NCI-H69 (cell line): ENCODE data around the gene CDH4.

Source experiments
- DNase-seq: peaks from one replicate; lab custom pipeline; 2025; lab: John Stamatoyannopoulos, UW

The CDH4 gene

DNA sequence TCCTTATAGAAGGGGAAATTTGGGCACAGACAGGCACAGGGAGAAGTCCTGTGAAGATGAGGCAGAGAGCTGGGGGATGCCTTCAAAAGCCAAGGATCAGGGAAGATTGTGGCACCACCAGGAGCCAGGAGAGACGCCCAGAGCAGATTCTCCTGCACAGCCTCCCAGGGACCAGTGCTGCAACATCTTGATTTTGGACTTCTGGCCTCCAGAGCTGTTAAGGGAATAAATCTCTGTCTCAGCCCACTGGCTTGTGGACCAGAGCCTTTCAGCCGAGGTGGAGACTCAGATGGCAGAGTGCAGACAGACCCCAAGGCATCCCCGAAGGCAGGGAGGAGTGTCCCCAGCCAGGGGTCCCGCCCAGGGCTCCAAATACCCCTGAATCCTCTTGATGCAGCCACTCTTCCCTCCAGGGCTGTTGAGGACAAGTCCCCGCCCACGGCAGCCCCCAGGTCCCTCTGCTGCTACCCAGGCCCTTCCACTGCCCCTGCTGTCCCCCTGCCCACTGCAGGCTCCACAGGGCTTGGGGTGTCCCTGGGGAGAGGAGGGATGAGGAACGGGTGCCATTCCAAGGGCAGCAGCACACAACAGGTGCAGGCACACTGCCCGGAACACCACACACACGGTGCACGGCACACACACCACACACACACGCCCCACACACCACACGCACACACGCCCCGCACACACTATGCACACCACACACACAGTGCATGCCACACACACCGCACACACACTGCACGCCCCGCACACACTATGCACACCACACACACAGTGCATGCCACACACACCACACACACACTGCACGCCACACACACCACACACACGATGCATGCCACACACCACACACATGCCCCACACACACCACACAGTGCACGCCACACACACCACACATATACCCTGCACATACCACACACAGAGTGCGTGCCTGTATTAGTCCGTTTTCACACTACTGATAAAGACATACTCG is 502.2 kb downstream of the CDH4 start:
- DNase-seq: no peak

DNA sequence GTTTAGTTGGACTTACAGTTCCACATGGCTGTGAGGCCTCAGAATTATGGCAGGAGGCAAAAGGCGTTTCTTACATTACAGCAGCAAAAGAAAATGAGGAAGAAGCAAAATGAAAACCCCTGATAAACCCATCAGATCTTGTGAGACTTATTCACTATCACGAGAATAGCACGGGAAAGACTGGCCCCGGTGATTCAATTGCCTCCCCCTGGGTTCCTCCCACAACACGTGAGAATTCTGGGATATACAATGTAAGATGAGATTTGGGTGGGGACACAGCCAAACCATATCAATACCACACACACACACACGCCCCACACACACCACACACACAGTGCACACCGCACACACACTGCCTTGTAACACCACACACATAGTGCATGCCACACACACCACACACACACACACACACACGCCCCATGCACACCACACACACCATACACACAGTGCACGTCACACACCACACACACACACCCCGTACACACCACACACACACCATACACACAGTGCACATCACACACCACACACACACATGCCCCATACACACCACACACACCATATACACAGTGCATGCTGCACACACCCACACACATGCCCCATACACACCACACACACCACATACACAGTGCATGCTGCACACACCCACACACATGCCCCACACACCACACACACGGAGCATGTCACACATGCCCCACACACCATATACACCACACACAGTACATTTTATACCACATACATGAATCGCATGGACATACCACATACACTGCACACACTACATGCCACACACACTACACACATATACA is 503.1 kb downstream of the CDH4 start:
- no peak for DNase-seq

DNA sequence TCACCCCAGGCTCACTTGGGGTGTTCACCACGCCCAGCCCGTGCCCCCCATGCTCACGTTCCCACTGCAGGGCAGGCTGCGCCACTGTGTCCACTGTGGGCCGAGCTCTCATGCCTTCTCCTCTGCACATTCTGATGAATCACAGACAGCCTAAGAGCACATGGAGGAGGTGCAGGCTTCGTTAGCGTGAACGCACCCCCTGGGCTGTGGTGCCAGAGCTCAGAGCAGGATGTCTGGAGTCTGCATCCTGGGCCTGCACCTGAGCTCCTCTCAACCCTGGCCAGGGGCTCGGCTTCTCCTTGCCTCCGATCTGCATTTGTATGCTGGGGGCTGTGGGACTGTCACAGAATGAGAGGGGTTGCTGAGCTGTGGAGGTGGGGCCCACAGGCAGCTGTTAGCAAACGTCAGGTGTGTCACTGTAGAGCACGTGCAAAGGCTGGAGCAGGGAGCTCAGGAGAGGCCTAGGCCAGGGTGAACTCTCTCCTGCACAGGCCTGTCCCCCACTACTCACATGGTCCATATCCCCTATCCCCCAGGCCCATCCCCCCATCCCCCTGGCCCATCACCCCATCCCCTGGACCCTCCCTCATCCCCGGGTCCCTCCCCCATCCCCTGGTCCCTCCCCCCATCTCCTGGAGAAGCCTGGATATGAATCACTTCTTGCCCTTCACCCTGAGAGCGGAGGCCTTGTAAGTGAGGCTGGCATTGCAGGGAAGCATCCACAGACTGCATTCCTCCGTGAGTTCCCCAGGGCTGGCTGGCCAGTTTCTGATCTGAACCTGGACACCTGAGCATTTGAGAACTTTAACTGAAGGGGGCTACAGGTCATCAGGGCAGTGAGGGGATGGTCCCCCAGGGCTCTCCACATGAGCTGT is 504.1 kb downstream of the CDH4 start:
- no peak for DNase-seq

DNA sequence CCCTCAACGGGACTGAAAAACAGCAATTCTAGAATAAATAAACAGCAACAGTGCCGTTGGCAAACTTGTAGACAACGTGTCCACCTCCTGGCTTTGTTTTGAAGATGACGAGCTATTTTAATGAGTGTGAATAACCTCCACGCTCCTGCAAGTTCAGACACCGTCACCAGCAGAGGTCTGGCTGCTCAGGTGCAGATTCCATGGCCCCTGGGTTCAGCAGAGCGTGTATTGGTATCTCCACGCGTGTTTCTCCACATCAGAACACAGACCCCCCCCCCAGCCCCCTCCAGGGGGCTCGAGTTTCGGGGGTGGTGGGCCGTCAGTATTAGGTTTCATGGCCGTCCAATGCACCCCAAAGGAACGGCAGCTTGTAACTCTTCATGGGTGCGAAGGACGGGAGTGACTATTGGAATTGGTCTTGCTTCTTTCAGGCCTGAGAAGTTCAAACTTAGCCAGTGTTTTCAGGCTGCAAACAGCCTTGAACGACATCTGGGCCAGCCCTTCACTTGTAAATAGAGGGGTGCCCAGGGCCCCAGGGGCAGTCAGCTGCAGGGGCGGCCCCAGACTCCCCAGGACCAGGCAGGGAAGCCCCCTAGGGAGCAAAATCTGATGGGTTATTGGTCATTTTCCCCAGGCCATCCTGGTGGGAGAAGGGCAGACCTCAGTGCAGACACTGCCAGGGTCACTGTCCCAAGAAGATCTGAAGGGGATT is 505.1 kb downstream of the CDH4 start:
- no peak for DNase-seq

DNA sequence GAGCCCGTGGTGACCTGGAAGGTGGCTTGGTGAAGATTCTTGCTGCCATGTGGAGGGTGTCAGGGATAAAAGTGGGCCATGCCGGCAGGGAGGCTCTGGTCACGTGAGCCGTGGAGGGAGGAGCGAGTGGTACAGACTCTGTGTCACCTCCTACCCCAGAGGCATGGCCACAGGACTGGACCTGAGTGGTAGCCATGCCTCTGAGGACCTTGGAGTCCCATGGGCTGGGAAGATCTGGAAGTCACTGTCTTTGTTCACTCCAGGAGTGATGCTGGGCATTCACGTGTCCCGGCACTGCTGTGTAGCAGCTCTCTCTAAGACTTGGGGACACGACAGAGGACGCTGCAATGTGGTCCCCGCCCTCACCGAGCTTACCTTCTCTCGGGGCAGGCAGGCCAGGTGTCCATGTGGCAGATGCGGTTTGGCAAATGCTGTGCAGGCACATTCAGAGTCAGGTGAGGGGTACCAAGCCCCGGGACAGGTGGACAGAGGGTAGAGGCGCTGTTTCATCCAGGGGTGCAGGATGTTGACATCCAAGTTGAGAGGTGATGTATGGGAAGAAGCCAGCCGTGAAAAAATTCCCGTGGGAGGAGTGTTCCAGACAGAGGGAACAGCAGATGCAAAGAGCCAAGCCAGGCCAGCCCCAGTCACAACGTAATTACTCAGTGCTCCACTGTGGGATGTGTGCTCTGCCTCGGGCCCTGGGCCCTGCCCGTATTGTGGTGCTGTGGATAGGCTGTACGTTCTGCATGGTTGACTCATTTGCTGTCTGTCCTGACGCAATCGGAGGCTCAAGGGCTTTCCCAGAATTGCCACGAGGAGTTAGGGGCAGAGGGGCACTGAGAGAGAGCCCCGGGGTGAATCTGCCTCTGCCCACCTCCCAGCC is 505.9 kb downstream of the CDH4 start:
- DNase-seq: no peak

DNA sequence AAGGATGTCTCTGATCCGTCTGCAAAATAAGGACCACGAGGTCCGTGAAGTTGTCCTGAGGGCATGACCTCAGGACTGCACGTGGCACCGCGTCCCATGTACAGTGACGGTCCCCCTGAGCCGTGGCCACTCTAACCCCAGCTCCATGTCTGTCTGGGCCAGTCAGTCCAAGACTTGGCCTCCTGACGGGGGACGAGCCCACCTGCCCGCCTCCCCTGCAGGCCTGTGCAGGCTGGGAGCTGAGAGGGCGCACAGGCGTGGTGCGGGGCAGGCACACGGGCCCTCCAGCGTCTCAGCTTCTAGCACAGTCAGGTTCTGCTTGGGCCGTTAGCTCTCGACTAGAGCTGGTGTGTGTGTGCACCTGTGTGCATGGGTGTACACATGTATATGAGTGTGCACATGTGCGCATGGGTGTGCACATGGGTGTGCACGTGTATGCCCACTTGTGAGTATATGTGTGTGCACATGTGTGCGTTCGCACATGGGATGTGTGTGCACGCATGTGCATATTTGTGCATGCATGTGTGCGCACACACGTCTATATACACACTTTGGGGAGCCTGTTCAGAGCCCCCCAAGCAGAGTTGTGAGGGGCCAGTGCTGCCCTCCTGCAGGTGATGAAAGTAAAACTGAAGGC is 506.6 kb downstream of the CDH4 start:
- DNase-seq: no peak

DNA sequence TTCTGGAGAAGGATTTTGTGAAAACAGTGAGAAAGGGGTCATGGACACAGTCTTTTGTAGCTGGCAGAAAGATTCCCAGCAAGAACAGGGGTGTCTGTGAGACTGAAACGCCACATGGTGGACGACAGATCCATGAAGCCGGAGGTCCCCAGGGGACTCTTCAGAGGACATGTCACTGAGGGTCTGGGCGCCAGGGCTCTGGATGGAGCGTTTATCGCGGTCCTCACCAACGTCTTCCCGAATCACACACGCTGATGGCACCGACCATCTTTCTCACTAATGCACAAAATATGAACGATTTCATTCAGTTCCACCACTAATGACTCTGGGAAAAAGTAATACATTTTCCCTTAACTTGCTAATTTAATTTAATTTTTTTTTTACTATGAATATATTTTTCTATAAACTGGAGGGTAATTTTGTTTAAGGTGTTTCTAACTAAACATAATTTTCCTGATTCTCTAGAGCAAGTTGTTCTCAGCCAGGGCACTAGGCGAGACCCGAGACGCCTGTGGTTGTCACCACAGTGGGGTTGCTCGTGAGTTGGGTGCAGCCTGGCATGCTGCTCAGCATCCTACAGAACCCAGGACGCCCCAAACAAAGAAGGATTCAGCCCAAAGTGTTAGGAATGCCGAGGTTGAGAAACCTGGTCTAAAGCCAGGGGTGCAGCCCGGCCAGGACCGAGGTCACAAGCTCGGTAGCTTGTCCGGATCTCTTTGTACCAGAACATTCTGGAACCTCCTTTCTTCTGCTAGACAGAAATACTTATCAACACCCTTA is 507.4 kb downstream of the CDH4 start:
- no peak for DNase-seq

DNA sequence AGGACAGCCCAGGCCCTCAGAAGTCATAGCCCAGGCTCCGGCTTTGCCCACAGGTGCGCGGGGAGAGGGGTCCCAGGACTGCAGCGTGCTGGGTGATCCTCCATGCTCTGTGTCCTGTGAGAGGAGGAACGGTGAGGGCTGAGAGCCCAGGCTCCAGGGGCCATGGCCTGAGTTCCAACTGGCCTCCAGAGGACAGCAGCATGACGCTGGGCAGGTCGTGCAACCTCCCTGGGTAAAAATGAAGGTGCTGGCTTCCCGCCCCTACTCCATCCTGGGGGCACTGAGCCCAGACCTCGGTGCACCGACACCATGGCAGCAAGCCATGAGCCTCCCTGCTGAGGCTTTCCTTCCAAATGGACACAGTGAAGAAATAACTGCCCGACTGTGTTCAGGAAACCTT is 508.3 kb downstream of the CDH4 start:
- no peak for DNase-seq

DNA sequence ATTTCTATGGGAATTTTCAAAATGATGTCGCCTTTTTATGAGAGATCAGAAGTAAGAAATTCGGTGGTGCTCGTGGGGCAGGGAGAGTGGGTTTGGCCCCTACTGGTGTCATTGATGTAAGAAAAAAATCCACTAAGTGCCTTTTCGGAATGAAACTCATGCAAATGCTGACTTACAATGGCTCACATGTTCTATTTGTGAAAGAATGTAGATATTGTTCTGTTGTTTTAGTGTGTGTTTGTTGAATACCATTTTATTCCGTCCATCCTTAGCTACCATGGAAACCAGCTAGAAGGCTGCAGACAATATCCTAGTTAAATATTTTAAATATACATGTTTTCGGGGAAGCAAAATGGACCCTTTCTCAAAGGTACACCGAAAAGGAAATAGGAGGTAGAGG is 508.7 kb downstream of the CDH4 start:
- DNase-seq: no peak

DNA sequence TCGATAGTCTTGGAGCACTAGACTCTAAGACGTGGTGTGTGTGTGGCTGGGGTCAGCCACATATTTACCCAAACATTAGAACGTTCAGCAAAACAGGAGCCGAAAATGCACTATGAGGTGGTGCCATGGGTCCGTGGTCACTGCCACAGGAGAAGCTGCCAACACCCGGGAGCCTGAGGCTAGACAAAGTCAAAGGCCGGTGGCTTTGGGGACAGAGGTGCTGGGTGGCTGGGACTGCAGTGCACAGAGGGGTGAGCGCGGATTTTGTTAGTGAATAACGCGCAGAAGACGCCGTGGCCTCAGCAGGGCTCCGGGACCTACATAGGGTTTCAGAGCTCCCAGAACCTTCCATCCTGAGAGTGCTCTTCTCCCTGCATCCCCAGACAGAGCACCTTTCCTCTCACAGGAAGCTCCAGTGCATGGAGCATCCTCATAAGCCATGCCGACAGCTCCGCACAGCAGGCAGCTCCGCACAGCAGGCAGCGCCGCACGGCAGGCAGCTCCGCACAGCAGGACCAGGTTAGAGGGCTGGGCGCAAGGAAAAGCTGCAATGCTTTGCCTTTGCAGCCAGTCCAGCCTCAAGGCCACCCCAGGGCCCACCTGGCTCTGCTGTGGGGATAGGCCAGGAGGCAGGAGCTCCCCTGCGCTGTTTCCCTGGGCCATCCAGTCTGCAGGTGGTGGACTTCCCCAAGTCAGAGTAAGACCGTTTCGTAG is 509.5 kb downstream of the CDH4 start:
- no peak for DNase-seq

DNA sequence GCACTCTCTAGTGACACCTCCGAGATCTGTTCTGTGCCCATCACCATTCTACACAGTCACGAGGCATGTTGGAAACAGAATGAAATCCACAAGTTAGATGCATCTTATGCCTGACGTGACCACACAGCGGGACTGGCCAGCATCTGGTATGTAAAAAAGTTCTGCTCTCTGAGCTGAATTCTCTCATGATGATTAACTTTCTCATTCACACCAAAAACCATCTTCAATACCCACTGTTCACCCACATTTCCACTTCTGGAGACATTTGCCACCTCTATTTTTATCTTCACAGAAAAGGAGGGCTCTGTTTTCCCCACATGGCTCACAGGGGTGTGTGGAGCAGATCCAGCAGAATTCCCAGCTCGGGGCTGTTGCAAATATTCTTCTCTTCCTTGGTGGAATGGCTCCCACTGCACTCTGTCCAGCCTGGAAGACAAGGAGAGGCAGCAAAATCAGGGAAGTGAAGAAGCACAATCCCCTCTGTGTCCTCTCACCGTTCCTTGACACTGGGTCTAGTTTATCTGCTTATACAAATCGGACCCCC is 510.2 kb downstream of the CDH4 start:
- DNase-seq: no peak

DNA sequence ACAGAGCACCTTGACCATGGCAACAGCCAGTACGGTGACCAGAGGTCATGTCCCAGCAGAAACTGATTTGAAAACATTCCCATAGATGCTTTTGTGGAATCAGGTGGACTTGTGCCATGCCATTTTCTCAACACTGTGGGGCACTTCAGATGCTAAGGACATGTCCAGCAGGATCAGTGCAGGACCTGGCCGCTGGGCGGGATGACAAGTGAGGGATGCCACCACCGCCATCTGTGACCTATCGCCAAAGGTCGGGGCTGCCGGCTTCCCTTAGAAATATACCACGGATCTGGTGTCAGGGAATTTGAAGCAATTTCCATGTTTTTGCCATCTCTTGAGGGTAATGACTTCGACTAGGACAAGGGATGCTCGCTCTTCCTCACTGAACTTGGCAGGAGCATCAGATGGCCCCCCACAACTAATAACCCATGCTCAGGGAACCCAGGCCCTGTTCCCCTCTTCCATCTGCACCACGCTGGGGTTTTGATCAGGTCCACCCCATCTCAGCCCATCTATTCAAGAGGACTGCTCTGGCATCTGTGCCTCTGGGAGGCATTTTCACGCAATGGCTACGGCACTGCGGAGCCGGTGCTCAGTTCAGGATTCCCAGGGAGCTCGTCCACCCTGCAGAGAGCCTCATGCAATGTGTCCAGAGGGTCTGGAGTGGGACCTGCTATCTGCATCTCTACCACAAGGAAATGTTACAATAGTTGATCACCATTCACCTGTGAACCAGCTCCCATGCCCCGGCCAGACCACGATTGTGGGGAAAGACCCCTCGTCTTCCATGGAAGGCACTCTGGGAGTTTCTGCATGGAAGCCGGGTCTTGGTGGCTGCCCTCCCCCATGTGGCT is 511.1 kb downstream of the CDH4 start:
- DNase-seq: no peak

DNA sequence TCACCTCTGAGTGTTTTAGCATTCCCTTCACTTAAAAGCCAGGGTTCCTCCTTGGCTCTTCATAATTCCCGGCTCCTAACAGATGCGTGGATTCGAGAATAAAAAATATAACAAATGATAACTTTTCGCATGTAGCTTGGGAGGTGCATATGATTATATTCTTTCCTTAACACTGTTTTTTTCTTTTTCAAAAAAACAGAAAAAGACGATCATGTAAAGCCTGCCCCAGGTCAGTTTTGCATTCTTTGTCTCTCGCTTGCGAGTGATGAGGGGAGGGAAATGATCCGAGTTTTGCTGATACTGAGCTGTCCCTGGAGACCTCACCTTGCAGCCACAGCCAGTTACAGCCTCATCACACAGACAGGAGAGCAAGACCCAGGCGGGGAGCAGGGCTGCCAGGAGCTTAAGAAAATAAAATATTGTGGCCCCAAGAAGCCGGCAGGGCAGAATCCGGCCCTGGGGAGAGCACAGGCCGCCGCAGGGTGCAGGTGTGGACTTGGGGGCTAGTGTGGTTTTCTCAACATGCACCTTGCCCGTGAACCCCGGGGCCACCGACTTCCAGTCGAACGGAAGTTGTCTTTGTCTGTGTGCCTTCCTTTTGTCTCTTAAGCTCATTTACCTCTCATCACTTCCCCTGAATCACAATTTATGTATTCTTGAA is 511.8 kb downstream of the CDH4 start:
- DNase-seq: no peak

DNA sequence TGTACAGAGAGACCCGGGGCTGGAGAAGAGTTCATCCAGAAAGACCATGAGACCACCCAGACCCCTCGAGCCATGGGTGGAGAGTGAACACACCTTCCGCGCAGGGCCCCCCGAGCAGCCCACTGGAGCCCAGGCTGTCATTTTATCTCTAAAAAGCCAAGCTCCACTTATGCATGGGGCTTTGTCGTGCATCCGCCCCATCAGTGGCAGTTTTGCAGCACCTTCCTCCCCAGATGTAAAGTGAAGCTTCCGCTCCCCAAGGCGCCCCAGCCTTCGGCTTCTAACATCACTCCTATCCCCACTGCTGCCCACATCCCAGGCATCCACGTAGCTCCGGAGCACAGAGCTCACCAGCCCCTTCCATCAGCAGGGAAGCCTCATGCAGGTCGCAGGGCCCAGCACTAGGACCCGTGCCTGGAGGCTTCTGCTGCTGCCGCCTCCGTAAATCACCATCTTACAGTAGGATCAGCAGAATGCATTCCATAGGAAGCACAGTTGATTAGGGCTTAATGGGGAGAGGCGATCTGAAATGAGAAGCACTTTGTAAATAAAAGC is 512.5 kb downstream of the CDH4 start:
- DNase-seq: no peak

DNA sequence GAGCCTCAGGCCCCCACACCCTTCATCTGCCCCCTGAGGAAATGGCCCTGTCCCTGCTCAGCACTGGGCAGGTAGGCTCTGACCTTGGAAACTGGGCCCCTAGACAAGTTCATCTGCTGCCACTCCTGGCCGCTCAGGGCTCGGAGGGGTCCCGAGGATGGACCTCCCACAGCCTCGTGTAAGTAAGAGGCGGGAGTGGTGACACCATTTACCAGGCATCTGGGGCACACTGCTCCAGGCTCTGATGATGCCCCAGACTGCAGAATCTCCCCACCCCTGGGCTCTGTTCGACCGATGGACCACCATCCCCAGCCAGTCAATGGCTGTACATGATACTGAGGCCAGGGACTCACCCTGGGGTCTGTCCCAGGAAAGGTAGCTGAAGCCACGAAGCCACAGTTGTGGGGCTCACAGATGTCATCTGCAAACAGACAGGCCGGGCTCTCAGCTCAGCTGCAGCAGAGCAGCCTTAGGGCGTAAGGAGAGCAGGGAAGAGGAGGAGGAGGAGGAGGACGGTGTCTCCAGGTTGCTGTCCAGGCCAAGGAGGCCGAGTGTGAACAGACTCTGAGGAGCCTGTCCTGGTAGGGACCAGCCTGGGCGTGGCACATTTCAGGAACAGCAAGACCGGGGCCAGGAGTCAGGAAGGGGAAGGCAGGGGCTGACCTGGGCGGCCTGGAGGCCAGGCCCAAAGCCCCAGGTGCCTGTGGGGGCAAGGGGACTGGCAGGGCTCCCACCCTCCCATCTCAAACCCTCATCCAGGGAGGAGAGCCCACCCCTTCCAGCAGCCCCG is 513.2 kb downstream of the CDH4 start:
- no peak for DNase-seq
